Measurements from ENCODE around the gene STK16. TPM values are rescaled to one million over a fixed set of nuclear protein-coding genes. Genes with fewer than 3 reads are reported as not detected.

The STK16 gene
- total RNA-seq, 4 donors from 2014 or later = 4.1 to 55.6 (median 18.0) TPM

DNA sequence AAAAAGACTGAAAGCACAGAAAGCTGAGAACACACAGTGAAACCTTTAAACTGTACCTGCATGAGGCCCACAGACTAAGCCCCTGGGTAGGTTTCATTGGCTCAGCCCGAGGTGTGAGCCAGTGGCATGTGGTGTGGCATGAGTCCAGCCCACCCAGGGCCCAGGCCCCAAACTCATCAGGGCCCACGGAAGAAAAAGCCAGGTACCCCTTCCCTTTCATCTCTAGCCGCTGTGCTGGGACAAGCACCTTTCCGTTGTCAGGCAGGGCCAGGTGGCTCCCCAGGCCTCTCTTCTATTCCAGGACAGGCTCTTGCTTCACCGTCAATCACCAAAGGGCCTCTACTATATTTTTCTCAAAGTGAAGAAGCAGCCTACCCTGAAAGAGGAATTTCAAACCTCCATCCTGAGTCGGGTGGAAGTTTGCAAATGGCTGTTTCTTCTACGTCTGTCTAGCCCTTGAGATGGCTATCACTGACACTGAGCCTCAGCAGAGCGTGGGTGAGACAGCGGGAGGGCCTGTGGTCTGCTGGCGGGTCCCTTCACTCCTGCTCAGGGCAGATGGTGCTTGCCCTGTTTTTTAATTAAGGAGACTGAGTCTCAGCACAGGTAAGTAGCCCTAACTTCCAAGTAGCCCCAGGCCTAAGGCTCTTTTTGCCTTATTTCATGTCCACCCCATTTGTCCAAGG, 42.4 kb downstream of the STK16 start:
- Histone ChIP-seq H3K36me3 (no peaks in the 10 kb centered on the region), H3K9me3 (no peaks in the 10 kb centered on the region), H3K4me3 (no peak overlapping the region), H3K4me1 (peaks cover 4 to 8% of the 10 kb centered on the region in 2 donors), H3K27ac (peak overlapping the region; percentile 92 to 95), H3K27me3 (no peaks in the 10 kb centered on the region)
- DNase-seq = no peak
- TF ChIP-seq, protein P1, sequence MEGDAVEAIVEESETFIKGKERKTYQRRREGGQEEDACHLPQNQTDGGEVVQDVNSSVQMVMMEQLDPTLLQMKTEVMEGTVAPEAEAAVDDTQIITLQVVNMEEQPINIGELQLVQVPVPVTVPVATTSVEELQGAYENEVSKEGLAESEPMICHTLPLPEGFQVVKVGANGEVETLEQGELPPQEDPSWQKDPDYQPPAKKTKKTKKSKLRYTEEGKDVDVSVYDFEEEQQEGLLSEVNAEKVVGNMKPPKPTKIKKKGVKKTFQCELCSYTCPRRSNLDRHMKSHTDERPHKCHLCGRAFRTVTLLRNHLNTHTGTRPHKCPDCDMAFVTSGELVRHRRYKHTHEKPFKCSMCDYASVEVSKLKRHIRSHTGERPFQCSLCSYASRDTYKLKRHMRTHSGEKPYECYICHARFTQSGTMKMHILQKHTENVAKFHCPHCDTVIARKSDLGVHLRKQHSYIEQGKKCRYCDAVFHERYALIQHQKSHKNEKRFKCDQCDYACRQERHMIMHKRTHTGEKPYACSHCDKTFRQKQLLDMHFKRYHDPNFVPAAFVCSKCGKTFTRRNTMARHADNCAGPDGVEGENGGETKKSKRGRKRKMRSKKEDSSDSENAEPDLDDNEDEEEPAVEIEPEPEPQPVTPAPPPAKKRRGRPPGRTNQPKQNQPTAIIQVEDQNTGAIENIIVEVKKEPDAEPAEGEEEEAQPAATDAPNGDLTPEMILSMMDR (IDR thresholded peaks at IDR 0.05) = no peak
- no peak for TF ChIP-seq POLR2A (IDR thresholded peaks at IDR 0.05)
- intact Hi-C loops (cut with DNase I; ENCODE audit: low total_unique reads) = no loop called here

DNA sequence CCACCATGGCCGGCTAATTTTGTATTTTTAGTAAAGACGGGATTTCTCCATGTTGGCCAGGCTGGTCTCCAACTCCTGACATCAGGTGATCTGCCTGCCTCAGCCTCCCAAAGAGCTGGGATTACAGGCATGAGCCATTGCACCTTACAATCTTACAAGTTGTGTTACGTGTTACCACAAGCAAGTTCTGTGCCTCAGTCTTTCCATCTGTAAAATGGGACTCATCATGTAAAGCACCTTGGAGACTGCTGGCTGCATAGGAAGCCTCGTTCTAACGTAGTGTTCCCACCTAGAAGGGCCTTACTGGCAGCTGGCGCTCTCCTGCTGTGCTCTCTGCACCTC, 43.9 kb downstream of the STK16 start:
- DNase-seq = no peak
- no peaks in the 10 kb centered on the region for H3K27me3 ChIP-seq
- no peak for TF ChIP-seq POLR2A (IDR thresholded peaks at IDR 0.05)
- TF ChIP-seq, protein P1 (IDR thresholded peaks at IDR 0.05) = no peak
- no peak overlapping the region for H3K4me3 ChIP-seq
- intact Hi-C loops (cut with DNase I; ENCODE audit: low total_unique reads) = no loop called here
- no peaks in the 10 kb centered on the region for H3K9me3 ChIP-seq
- no peaks in the 10 kb centered on the region for H3K36me3 ChIP-seq
- peak overlapping the region; percentile 92 to 95 for H3K27ac ChIP-seq
- H3K4me1 ChIP-seq = peaks cover 4 to 8% of the 10 kb centered on the region in 2 donors

DNA sequence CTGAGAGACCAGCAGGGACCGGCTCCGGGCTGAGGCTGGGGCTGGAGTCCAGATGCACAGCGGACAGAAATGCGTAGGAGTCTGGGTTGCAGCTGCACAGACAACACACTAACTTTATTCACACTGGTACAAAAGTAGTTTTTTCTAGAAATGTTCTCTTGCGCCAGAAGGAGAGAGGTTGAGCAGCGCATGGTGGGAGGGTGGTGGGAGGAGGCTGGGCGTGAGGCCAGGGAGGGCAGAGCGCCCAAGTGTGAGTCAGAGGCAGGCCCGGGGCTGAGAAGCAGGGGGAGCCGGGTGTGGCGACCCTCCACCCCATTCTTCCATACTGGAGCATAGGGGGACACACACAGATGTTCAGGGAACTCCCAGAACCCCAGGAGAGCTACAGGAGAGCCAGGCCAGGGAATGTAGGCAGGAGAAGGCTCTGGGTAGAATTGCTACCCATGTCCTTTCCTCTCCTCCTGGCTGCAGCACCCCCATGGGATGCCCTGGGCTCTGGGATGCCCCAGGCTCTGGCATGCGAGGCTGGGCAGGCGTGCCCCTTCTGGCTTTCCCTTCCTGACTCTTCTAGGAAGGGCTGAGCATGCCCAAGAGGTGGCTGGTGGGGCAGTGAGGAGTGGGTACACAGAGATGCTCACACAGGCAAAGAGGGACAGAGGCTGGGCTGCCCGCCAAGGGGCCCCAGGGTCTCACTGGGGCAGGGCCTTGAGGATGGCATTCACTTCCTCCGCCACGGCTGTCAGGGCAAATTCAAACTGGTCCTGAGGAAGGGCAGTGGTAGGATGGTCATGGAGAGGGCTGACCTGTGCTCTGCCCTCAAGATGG, 44.5 kb downstream of the STK16 start:
- peak; percentile 90 to 96 for DNase-seq
- Histone ChIP-seq H3K9me3 (no peaks in the 10 kb centered on the region), H3K36me3 (no peaks in the 10 kb centered on the region), H3K27ac (peak overlapping the region; percentile 92 to 95), H3K4me3 (no peak overlapping the region), H3K4me1 (peaks cover 4 to 8% of the 10 kb centered on the region in 2 donors), H3K27me3 (no peaks in the 10 kb centered on the region)
- intact Hi-C loops (cut with DNase I; ENCODE audit: low total_unique reads) = no loop called here
- TF ChIP-seq, protein P1 (IDR thresholded peaks at IDR 0.05) = peak in 1 of 4 experiments; percentile 10
- peak; percentile 12 to 24 for TF ChIP-seq POLR2A (IDR thresholded peaks at IDR 0.05)

DNA sequence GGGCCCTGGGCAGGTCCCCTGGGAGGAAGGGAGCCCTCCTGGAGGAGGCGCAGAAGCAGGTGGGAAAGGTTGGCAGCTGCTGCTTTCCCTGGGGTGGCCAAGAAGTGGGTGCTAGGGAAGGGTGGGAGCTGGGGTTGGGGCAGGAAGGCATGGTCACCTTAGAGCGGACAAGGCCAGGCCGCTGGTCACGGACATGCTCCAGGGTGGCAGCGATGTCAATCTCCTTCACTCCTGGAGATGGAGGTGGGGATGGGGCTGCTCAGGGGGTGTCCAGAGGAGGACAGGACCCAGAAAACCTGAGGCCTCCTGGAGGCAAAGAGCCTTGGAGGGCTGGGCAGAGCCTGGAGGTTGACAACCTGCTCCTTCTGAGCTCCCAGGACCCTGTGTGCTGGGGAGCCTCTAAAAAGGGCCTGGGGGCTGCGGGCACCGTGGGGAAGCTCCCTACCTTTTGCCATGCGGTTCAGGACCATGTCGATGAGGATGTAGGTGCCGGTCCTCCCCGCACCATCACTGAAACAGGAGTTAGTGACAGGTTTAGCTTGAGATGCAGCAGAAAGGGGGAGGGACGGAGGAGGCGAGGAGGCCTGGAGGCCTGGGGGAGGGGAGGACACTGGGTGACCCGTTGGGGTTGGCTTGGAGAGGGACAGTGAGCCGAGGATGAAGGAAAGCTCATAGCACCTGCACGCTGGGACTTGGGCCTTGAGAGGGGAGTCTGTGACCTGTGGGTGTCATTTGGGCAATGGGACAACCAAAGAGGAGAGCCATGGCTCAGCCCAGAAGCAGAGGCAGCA, 45.3 kb downstream of the STK16 start:
- H3K4me3 ChIP-seq = no peak overlapping the region
- peaks cover 4 to 8% of the 10 kb centered on the region in 2 donors for H3K4me1 ChIP-seq
- peak overlapping the region; percentile 92 to 95 for H3K27ac ChIP-seq
- TF ChIP-seq, protein P1 (IDR thresholded peaks at IDR 0.05) = no peak
- TF ChIP-seq POLR2A (IDR thresholded peaks at IDR 0.05) = no peak
- H3K27me3 ChIP-seq = no peaks in the 10 kb centered on the region
- no peaks in the 10 kb centered on the region for H3K36me3 ChIP-seq
- intact Hi-C loops (cut with DNase I; ENCODE audit: low total_unique reads) = no loop called here
- DNase-seq = no peak
- H3K9me3 ChIP-seq = no peaks in the 10 kb centered on the region
